ENCODE measurements around the gene FOXJ3.

Gene FOXJ3

DNA sequence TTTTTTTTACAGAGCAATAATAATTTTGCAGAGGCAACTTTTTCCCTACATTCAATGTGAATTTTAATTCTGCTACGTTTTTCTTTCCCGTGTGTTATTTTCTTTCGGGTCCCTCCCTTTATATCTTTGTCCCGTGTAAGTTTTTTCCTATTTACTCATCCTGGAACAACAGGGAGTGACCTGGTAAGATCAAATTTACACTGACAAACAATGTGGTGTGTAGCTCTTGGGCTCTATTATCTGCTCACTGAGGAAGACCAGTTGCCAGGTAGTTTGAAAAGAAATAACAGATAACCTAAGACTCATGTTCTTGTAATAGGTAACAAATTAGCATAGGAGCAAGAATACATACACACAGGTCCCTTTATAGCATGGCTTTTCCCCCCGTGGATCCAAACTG is 136.8 kb downstream of the FOXJ3 start:
- FAIRE-seq (no peak), DNase-seq (ENCODE audit: insufficient read length, low spot score) (no peak)
- TF ChIP-seq, protein P1, sequence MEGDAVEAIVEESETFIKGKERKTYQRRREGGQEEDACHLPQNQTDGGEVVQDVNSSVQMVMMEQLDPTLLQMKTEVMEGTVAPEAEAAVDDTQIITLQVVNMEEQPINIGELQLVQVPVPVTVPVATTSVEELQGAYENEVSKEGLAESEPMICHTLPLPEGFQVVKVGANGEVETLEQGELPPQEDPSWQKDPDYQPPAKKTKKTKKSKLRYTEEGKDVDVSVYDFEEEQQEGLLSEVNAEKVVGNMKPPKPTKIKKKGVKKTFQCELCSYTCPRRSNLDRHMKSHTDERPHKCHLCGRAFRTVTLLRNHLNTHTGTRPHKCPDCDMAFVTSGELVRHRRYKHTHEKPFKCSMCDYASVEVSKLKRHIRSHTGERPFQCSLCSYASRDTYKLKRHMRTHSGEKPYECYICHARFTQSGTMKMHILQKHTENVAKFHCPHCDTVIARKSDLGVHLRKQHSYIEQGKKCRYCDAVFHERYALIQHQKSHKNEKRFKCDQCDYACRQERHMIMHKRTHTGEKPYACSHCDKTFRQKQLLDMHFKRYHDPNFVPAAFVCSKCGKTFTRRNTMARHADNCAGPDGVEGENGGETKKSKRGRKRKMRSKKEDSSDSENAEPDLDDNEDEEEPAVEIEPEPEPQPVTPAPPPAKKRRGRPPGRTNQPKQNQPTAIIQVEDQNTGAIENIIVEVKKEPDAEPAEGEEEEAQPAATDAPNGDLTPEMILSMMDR (IDR thresholded peaks at IDR 0.05; ENCODE audit: insufficient read depth, missing control alignments) = no peak

DNA sequence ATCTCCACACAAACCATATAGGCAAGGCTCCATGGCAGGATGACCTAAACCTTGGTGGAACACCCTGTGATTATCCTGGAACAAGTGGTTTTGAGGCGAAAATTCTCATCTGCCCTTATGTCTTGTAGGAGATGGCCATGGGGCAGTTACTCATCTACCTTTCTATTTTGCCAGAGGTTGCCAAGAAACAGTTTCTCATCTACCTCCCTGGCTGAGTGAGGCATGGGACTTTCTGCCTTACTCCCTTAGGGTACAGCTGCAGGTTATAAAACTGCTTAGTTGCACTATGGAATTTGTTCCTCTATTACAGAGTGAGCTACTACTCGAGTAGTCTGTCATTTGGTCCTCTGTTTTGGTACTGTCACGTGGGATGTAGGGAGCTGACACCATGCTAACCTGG is 139.2 kb downstream of the FOXJ3 start:
- no peak for FAIRE-seq
- TF ChIP-seq, protein P1 (IDR thresholded peaks at IDR 0.05; ENCODE audit: insufficient read depth, missing control alignments) = no peak
- DNase-seq (ENCODE audit: insufficient read length, low spot score) = no peak

GRCh38 chr1:42192106-42192505 is 142.9 kb downstream of the FOXJ3 start:
- TF ChIP-seq, protein P1 (IDR thresholded peaks at IDR 0.05; ENCODE audit: insufficient read depth, missing control alignments) = no peak
- FAIRE-seq (no peak), DNase-seq (ENCODE audit: insufficient read length, low spot score) (no peak)

DNA sequence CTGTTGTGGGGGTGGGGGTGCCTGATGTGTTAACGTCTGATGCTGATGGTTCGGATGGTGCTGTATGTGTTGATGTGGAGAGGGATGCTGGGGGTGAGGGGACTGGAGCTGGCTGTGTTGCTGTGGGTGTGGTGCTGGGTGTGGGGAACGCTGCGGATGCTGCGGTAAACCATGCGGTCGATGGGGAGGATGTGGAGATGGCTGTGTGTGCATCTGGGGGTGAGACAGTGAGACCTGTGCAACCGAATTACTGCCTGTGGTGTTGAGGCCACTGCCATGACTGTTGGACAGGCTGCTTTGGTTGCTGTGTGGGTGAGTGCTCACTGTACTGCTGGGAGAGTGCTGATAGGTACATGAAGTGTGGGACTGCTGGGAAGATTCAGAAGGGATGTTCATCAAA is 143.7 kb downstream of the FOXJ3 start:
- DNase-seq (ENCODE audit: insufficient read length, low spot score) = no peak
- TF ChIP-seq, protein P1 (IDR thresholded peaks at IDR 0.05; ENCODE audit: insufficient read depth, missing control alignments) = no peak
- no peak for FAIRE-seq

- TF ChIP-seq, protein P1 (IDR thresholded peaks at IDR 0.05; ENCODE audit: insufficient read depth, missing control alignments) = no peak
- DNase-seq (ENCODE audit: insufficient read length, low spot score) (no peak), FAIRE-seq (no peak)
Observed at GRCh38 chr1:42189931-42190853, 144.8 kb downstream of the FOXJ3 start.

GRCh38 chr1:42186152-42186551 is 148.9 kb downstream of the FOXJ3 start:
- DNase-seq (ENCODE audit: insufficient read length, low spot score) (no peak), FAIRE-seq (no peak)
- TF ChIP-seq, protein P1 (IDR thresholded peaks at IDR 0.05; ENCODE audit: insufficient read depth, missing control alignments) = no peak

- DNase-seq (ENCODE audit: insufficient read length, low spot score) (no peak), FAIRE-seq (no peak)
- TF ChIP-seq, protein P1 (IDR thresholded peaks at IDR 0.05; ENCODE audit: insufficient read depth, missing control alignments) = no peak
Observed at GRCh38 chr1:42184616-42185015, 150.4 kb downstream of the FOXJ3 start.
